Esophagus mucosa (tissue), 1 donor: ENCODE data around the gene FAM13B. TPM values are rescaled to one million over a fixed set of nuclear protein-coding genes. Genes with fewer than 3 reads are reported as not detected.

Experiments used
- ATAC-seq: fragments of 200-7000 bp; cut with Tn5 transposase; one replicate; pipeline ENCODE4 v1.9.1; 2020
- total RNA-seq: library from RNA; stranded (reverse); gene quantifications from one replicate; pipeline ENCODE4 v1.2.4, GENCODE V29; 2023
- donor health status: DM: yes; HTN: yes; CAD: no.

Gene FAM13B
- total RNA-seq, 1 donor from 2014 or later = 14.5 TPM

DNA sequence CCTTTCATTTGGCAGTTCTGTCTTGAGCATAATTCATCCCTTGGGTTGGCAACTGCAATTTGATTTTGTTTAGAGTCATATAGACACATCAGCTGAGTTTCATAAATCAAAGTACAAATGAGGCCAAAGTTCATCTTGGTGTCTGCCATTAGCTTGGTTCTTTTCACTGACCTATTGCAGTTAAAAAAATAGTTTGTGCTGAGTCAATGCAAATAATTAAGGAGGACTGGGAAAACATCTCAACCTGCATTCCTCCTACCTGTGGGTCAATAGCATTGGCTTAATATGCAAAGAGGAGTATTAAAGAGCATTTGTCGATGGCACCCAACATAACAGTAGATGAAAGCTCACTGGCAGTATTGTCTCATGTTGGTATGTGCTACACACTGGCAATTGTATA, 142.0 kb downstream of the FAM13B start:
- no peak for ATAC-seq

DNA sequence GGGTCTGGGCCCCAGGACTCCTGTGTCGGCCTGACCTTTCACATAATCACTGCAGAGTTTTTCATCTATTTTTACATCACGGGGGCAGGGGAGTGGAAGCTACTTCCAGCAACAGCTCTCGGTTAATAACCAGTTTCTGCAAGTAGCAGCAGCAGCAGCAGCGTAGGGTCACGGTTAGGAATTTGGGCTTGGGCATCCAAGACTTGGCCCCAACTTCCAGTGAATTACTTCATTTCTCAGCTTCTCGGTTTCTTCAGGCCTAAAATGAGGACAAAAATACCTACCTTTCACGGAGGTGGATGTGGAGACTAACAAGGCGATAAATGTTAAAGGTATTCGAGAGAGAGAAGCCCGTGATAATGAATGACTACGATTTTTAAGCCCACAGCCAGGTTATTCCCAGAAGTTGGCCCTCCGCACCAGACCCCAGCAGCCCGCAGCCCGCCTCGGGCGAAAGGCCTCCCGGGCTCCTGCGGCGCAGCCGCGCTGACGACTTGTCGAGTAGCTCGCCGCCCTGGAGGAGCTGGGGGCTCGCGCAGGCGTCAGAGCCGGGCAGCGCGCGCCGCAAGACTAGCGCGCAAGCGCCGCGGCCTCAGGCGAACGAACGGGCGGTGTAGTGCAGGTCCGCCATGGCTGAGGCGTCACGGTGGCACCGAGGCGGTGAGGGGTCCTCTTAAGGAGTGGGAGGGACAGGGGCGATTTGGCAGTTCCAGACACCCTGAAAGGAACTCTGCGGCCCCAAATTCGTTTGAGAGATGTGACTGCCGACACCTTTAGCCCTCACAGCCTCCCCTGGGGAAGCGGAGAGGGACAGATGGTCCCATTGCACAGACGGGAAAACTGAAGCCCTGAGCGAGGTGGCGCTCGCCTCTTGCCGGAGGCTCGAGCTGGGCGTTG, 143.8 kb downstream of the FAM13B start, which contains the start of gene PKD2L2:
Gene PKD2L2, plus strand, starts transcription at position 595 of the 897 bp plus-strand sequence. Its CDS starts 35 bp downstream, at position 630.
- ATAC-seq = peak; percentile 98

DNA sequence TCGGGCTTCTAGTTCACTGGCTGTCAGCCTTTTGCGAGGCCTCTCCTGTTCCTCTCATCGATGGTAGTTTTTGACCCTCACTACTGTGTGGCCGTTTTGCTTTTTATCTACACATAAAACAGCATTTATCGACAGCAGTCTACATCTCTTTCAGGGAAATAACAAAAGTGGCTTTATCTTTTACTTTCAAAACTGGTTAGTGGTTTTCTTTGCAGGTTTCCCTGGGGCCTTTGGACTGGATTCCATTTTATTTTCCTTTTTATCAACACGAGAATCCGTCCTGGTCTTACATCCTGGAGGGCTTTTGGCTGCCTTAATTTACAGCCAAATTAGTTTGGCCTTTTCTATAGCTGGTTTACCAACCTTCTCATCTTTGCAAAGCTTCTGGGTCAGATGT, 144.4 kb downstream of the FAM13B start:
- no peak for ATAC-seq

Other genes with a start within 250 kb of the FAM13B start
- not detected for gene MYOT, start 165.2 kb downstream of the FAM13B start, total RNA-seq
- not detected for gene PKD2L2, start 143.6 kb downstream of the FAM13B start, total RNA-seq
- not detected for gene WNT8A, start 51.0 kb upstream of the FAM13B start, total RNA-seq
- 0.44 TPM for gene NME5, start 106.3 kb upstream of the FAM13B start, total RNA-seq
- 25.7 TPM for gene BRD8, start 145.6 kb upstream of the FAM13B start, total RNA-seq
- 21.2 TPM for gene KIF20A, start 146.0 kb upstream of the FAM13B start, total RNA-seq
- gene CDC23, start 180.2 kb upstream of the FAM13B start, total RNA-seq = 20.6 TPM
- not detected for gene GFRA3, start 241.5 kb upstream of the FAM13B start, total RNA-seq